Stimulated activated CD4-positive, alpha-beta T cell treated with anti-CD3 and anti-CD28 coated beads, TNF-alpha, amount 100 ng/mL, for 1 hour (primary cell): Measurements from ENCODE around the gene FXR2.
"Not testable (repeated sequence)": the region's sequence is repeated elsewhere in the genome, so short reads cannot be mapped to it uniquely, and the experiment has no call there.

Source experiments
- DNase-seq, 3 donors: peaks; one replicate each; pipeline ENCODE4 v3.0.0-alpha.2; 2020; ENCODE audit warnings: low read depth in 3 of 3, low spot score in 1 of 3

Gene FXR2

GRCh38 chr17:7629939-7630571 is 15.4 kb upstream of the FXR2 start, which contains the start of gene SHBG:
SHBG (plus strand) TSS chr17:7630135; CDS start chr17:7630173, 38 bp downstream.
- no peak for DNase-seq

- peak; percentile 61 to 64 (median 61) for DNase-seq
Observed at GRCh38 chr17:7627250-7628121, 12.8 kb upstream of the FXR2 start, which contains the start of gene SAT2. SAT2 (minus strand) TSS chr17:7627821; CDS start chr17:7627635, 186 bp downstream.

GRCh38 chr17:7626956-7627249 is 12.2 kb upstream of the FXR2 start:
- no peak for DNase-seq

DNA sequence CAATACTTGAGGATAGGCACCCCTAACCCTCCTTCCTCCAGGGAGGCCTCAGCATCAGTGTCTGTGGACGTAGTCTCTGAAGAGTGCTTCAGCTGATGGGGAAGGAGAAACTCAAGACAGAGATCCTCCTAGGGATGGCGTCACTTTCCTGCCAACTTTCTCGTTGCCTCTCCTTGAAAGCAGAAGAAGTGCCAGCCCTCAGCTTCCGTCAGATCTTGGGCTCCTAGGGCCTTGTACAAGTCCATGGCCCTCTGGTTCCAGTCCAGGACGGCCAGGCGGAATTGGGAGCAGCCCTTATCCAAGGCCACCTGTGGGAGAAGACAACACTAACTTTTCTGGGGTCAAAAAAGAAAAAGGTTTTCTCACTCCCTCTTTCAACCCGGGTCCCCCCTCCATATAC is 11.6 kb upstream of the FXR2 start:
- no peak for DNase-seq

DNA sequence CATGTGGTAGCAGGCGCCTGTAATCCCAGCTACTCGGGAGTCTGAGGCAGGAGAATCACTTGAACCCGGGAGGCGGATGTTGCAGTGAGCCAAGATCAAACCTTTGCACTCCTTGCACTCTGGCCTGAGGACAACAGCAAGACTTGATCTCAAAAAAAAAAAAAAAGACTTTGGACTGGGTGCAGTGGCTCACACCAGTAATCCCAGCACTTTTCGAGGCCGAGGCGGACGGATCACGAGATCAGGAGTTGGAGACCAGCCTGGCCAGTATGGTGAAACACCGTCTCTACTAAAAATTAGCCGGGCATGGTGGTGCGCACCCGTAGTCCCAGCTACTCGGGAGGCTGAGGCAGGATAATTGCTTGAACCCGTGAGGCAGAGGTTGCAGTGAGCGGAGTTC is 11.1 kb upstream of the FXR2 start:
- DNase-seq: not testable (repeated sequence)

DNA sequence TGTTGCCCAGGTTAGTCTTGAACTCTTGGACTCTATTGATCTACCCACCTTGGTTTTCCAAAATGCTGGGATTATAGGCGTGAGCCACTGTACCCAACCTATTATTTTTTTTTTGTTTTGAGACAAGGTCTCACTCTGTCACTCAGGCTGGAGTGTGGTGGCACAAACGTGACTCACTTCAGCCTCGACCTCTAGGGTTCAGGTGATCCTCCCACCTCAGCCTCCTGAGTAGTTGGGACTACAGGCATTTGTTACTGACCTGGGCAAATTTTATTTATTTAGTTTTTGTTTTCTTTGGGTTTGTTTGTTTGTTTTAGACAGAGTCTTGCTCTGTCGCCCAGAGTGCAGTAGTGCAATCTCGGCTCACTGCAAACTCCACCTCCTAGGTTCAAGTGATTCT is 9.0 kb upstream of the FXR2 start:
- DNase-seq: no peak

DNA sequence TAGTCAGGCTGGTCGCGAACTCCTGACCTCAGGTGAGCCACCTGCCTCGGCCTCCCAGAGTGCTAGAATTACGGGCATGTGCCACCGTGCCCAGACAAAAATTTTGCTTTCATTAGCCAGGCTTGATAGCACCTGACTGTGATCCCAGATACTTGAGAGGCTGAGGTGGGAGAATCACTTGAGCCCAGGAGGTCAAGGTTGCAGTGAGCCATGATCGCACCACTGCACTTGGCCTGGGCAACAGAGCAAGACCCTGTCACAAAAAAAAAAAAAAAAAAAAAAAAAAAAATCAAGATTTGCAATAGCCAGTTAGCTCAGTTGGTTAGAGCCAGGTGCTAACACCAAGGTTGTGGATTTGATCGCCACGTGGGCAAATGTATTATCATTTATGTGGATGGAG is 6.1 kb upstream of the FXR2 start:
- DNase-seq: no peak

GRCh38 chr17:7618608-7619007 is 3.9 kb upstream of the FXR2 start:
- DNase-seq: no peak

- no peak for DNase-seq
Observed at GRCh38 chr17:7615265-7615747, 609 bp upstream of the FXR2 start.

DNA sequence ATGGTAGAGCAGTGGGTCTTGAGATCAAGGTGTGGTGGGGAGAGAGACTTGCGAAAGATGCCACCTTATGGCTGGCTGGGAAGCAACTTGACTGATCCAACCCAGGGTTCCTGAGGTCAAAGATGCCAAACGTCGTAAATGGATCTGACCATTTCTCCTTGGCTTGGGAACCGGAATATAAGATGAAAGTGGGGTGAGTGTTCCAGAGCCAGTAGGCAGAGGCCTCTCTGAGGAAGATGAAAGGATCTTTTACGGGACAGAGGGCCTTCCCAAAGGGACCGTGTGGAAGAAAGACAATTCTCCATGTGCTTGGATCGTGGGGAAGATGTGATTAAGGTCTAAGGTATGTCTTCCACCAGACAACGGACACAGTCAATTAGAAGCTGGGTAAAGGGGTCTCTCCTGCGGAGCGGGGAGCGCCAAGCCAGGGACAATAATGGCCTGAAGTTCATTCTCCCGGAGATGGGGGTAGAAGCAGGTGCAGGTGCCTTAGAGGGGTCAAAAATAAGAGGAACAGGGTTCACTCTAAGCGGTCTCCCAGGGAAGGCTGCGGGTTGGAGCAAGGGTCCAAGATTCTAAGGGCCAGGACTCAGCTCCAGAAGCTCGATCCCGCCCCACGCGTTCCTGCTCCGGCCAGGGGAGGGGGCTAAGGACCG is 800 bp downstream of the FXR2 start:
- no peak for DNase-seq

- DNase-seq: no peak
Observed at GRCh38 chr17:7612294-7612640, 2.4 kb downstream of the FXR2 start.

DNA sequence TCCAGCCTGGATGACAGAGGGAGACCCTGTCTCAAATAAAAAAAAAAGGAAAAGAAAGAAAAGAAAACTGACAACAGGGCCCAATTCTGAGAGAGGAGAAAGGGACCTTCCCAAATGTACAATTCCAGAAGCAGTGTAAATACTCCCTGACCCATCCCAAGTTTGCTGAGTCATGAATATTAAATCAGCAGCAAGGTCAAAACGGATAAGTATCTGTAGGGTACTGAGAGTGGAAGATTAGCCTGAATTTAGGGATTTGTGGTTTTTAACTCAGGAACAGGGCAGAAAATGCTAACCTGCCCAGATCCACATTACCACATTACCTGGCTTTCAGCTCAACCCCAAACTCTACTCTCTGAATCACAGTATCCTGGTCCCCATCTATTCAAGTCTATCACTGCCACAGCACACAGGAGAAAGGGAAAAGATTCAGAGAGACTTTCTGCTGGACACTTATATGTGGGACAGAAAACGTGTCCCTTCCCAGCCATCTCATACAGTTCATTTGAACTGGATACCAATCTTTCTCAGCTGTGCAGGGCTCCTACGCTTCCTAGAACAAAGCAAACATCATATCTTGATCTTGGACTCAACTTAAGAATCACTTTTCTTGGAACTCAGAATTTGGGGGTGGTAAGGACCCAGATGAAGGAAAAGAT is 2.9 kb downstream of the FXR2 start:
- no peak for DNase-seq

GRCh38 chr17:7610641-7611040 is 4.1 kb downstream of the FXR2 start:
- DNase-seq: no peak

- DNase-seq: no peak
Observed at GRCh38 chr17:7606280-7606679, 8.4 kb downstream of the FXR2 start.

GRCh38 chr17:7597561-7597960 is 17.1 kb downstream of the FXR2 start:
- not testable (repeated sequence) for DNase-seq

DNA sequence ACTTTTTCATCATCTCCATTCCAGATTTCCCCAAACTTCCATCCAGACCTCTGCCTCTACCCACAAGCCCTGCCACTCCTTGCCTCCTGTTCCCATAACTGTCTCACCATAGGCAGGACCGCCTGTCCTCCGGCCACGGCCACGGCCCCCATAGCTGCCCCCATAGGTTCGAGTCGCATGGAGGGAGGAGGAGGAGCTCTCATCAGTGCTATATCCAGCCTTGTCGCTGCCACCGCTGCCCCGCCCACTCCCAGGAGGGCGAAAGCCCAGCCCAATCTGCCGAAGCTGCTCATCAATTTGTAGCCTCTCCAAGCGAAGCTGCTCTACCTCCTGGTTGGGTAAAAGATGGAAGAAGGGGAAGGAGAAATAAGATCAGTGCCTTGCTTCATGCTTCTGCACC is 21.4 kb downstream of the FXR2 start:
- DNase-seq: no peak

DNA sequence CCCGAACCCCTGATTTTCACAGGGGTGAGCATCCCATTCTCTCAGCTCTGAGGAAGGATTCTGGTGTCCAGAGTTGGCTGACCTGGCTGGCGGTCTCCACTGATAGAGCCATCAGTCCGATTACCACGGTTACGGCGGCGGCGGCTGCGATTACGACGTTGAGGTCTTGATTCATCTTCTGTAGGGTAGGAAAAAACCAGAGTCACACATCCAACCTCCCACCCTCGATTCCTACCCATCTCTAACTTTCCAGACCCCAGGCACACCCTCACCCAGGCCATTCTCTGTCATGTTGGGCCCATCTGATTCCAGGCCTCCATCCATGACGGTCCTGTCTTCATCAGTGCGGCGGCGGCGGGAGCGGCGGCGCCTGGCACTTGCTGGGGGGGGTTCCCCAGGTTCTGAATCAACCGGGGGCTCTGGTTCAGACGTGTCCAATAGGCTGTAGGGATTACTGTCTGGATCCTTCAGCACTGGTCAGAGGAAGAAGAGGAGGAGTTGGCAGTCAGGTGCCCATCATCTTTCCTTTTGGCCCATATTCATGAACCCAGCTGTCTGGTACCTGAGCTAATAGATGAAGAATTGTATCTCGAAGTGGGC is 22.2 kb downstream of the FXR2 start:
- DNase-seq: no peak

DNA sequence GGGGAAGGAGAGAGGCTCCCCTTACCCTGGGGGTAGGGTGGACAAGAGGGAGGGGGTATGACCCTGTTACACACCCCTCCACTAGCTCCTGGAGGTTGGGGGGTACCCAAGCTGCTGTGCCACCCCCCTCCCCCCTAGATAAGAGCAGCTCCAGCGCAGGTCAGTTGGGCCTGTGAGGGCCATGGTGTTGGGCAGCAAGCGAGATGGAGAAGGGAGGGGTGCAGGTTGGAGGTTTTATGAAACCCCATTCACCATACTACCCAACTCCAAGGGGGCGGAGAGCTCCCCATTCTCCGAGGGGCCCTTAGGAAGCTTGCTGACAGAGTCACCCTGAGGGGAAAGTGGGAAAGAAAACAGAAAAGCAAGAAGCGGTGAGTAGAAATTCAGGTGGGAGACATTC is 23.1 kb downstream of the FXR2 start:
- no peak for DNase-seq

GRCh38 chr17:7590743-7591142 is 24.0 kb downstream of the FXR2 start:
- no peak for DNase-seq

GRCh38 chr17:7589891-7590691 is 24.6 kb downstream of the FXR2 start, which contains the start of gene SOX15:
SOX15 (minus strand) TSS chr17:7590094; CDS start chr17:7589676, 418 bp downstream.
- no peak for DNase-seq
